Nephron (organoid): ENCODE results near the gene TUBA1B.
"Not testable (repeated sequence)": the region's sequence is repeated elsewhere in the genome, so short reads cannot be mapped to it uniquely, and the experiment has no call there.

Experiments used
- H3K27ac Mint-ChIP-seq, 3 experiments: 2 replicates each; pipeline ENCODE4 v1.8.0; 2020; ENCODE audit warnings: mixed read lengths in 3 of 3, mild to moderate bottlenecking in 2 of 3, moderate library complexity in 1 of 3
- H3K27me3 Mint-ChIP-seq: 2 replicates; pipeline ENCODE4 v1.8.0; 2021; ENCODE audit warnings: low read depth, mild to moderate bottlenecking, moderate library complexity, mixed read lengths
- H3K36me3 Mint-ChIP-seq: 2 replicates; pipeline ENCODE4 v1.8.0; 2020; ENCODE audit warnings: low read depth, mixed read lengths
- H3K4me1 Mint-ChIP-seq: 2 replicates; pipeline ENCODE4 v1.8.0; 2020; ENCODE audit warnings: mixed read lengths
- H3K4me3 Mint-ChIP-seq, 3 experiments: 2 replicates each; pipeline ENCODE4 v1.8.0; 2020; ENCODE audit warnings: mild to moderate bottlenecking in 3 of 3, mixed read lengths in 3 of 3, moderate library complexity in 2 of 3
- H3K9me3 Mint-ChIP-seq: 2 replicates; pipeline ENCODE4 v1.8.0; 2020; ENCODE audit warnings: mixed read lengths
- TF ChIP-seq, protein P1 (sequence below), 3 experiments: fragments of 200-600 bp; sonication (generic); IDR thresholded peaks; one replicate each; pipeline ENCODE4 v1.5.0; 2021; ENCODE audit warnings: antibody characterized with exemption in 3 of 3; ENCODE audit not compliant: unreplicated experiment in 3 of 3

TUBA1B gene

DNA sequence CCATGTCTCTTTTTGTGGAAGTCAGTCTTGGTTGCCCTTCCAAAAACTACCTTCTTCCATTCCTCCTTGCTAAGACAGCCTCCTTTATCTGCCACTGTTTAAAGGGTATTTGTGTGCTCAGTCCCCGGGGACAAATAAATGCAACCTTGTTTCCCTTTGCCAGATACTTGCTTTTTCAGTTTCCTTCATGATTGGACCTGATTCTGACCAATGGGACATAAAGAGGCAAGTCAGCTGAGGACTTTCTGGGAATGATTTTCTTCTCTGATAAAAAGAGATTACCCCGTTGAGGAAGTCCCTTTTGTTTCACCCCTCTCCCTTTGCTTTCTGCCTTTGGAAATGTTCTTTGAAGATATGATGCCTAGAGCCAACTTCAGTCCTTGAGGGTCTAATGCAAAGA, 7.4 kb upstream of the TUBA1B start:
- H3K9me3 Mint-ChIP-seq: no peaks in the 10 kb centered on the region
- H3K27ac Mint-ChIP-seq: no peak overlapping the region
- H3K4me3 Mint-ChIP-seq: no peak overlapping the region
- no peaks in the 10 kb centered on the region for H3K36me3 Mint-ChIP-seq
- peaks cover 5% of the 10 kb centered on the region for H3K4me1 Mint-ChIP-seq
- TF ChIP-seq, protein P1, sequence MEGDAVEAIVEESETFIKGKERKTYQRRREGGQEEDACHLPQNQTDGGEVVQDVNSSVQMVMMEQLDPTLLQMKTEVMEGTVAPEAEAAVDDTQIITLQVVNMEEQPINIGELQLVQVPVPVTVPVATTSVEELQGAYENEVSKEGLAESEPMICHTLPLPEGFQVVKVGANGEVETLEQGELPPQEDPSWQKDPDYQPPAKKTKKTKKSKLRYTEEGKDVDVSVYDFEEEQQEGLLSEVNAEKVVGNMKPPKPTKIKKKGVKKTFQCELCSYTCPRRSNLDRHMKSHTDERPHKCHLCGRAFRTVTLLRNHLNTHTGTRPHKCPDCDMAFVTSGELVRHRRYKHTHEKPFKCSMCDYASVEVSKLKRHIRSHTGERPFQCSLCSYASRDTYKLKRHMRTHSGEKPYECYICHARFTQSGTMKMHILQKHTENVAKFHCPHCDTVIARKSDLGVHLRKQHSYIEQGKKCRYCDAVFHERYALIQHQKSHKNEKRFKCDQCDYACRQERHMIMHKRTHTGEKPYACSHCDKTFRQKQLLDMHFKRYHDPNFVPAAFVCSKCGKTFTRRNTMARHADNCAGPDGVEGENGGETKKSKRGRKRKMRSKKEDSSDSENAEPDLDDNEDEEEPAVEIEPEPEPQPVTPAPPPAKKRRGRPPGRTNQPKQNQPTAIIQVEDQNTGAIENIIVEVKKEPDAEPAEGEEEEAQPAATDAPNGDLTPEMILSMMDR (IDR thresholded peaks at IDR 0.05; ENCODE audit: unreplicated experiment in 3 of 3): no peak
- no peaks in the 10 kb centered on the region for H3K27me3 Mint-ChIP-seq

DNA sequence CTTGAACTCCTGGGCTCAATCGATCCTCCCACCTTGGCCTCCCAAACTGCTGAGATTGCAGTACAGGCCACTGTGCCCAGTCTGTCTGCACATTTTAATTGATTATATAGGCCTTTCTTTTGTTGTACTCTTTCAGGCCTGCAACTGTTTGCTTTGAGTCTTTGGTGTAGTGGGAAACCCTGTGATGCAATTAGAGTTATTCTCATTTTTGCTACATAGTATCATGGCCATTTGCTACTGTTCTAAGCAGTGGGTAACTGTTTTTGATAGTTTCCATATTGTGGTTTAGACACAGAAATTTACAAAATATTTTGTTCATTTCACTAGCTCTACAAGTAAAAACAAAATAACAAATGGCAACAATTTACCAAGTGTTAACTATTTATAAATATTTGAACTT, 6.3 kb upstream of the TUBA1B start:
- H3K27me3 Mint-ChIP-seq: no peaks in the 10 kb centered on the region
- H3K36me3 Mint-ChIP-seq: no peaks in the 10 kb centered on the region
- peaks cover 15% of the 10 kb centered on the region for H3K4me1 Mint-ChIP-seq
- no peak overlapping the region for H3K27ac Mint-ChIP-seq
- TF ChIP-seq, protein P1 (IDR thresholded peaks at IDR 0.05; ENCODE audit: unreplicated experiment in 3 of 3): no peak
- H3K9me3 Mint-ChIP-seq: no peaks in the 10 kb centered on the region
- H3K4me3 Mint-ChIP-seq: no peak overlapping the region

DNA sequence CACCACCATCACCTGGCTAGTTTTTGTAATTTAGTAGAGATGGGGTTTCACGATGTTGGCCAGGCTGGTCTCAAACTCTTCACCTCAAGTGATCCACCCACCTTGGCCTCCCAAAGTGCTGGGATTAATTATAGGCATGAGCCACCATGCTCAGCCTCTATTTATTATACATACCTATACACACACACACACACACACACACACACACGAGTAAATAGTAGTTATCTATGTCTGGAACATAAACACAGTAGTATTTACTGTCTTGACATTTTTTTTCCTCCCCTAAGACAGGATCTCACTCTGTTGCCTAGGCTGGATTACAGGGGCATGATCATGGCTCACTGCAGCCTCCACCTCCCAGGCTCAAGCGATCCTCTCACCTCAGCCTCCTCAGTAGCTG, 5.8 kb upstream of the TUBA1B start:
- H3K27me3 Mint-ChIP-seq, H3K9me3 Mint-ChIP-seq, H3K4me3 Mint-ChIP-seq, H3K36me3 Mint-ChIP-seq, H3K27ac Mint-ChIP-seq: not testable (repeated sequence)
- peaks cover 20% of the 10 kb centered on the region for H3K4me1 Mint-ChIP-seq

DNA sequence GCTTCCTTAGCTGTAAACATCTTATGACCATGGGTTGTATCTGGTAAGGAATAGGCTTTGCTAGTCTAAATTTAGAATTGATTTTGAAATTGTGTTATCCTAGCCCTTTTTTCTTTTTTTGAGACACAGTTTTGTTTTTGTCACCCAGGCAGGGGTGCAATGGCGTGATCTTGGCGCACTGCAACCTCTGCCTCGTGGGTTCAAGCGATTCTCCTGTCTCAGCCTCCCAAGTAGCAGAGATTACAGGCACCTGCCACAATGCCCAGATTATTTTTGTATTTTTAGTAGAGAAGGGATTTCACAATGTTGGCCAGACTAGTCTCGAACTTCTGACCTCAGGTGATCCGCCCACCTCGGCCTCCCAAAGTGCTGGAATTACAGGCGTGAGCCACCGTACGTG, 2.4 kb upstream of the TUBA1B start:
- H3K27ac Mint-ChIP-seq: peak overlapping the region in 2 of 3 experiments; percentile 31 to 60
- no peaks in the 10 kb centered on the region for H3K27me3 Mint-ChIP-seq
- H3K36me3 Mint-ChIP-seq: peaks cover 21% of the 10 kb centered on the region
- H3K9me3 Mint-ChIP-seq: no peaks in the 10 kb centered on the region
- H3K4me3 Mint-ChIP-seq: peak overlapping the region in 2 of 3 experiments; percentile 53 to 68
- peaks cover 44% of the 10 kb centered on the region for H3K4me1 Mint-ChIP-seq
- TF ChIP-seq, protein P1 (IDR thresholded peaks at IDR 0.05; ENCODE audit: unreplicated experiment in 3 of 3): no peak

DNA sequence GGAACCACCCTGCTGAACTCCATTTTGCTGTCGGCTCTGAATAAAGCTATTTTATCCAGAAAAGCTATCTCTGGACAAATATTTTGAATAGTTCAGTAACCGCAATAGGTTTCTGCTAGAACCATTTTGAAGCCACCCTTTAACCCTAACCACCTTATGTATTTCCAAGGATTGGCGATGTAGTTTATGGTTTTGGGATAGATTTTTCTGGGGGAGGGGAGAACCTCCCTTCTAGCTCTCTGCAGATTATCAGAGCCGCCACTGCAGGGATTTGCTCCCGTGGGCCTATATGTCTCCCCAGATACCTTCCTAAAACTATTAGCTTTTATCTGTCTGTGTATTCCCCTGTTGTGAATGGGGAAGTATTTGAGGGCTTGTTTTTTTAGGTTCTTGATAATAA, 1.8 kb upstream of the TUBA1B start:
- Mint-ChIP-seq H3K4me1 (peaks cover 44% of the 10 kb centered on the region), H3K4me3 (peak overlapping the region in 1 of 3 experiments; percentile 81), H3K36me3 (peaks cover 24% of the 10 kb centered on the region), H3K27ac (peak overlapping the region in 2 of 3 experiments; percentile 31 to 100), H3K27me3 (no peaks in the 10 kb centered on the region), H3K9me3 (no peaks in the 10 kb centered on the region)
- TF ChIP-seq, protein P1 (IDR thresholded peaks at IDR 0.05; ENCODE audit: unreplicated experiment in 3 of 3): no peak

DNA sequence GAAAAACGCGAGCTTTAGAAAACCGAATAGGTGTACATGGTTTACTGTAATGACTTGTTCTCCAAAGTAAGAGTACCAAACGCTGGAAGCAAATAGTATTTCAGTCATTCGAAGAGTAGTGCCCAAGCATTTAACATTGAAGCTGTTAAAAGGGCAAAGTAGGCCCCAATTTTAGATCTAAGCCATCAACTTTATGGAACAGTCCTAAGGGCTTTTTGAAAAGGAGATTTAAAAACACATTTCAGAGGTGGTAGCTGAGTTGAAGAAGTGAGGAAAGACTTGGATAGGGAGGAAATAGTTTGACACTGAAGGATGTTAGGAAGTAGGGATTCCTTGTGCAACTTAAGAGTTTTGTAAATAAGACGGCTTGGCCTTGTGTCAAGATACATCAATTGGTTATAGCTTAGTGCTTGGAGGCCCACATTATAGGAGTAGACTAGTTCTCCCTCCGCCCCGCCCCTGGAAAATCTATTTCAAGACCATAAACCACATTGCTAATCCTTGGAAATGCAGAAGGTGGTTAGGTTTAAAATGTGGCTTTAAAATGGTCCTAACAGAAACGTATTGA, 783 bp upstream of the TUBA1B start:
- H3K9me3 Mint-ChIP-seq: no peaks in the 10 kb centered on the region
- peak overlapping the region; percentile 100 for H3K27ac Mint-ChIP-seq
- peaks cover 52% of the 10 kb centered on the region for H3K4me1 Mint-ChIP-seq
- H3K36me3 Mint-ChIP-seq: peaks cover 35% of the 10 kb centered on the region
- peak overlapping the region; percentile 81 to 86 (median 85) for H3K4me3 Mint-ChIP-seq
- no peaks in the 10 kb centered on the region for H3K27me3 Mint-ChIP-seq
- TF ChIP-seq, protein P1 (IDR thresholded peaks at IDR 0.05; ENCODE audit: unreplicated experiment in 3 of 3): no peak
